GM23338 (cell line): Measurements from ENCODE around the gene RNF40. TPM values are rescaled to one million over a fixed set of nuclear protein-coding genes. Genes with fewer than 3 reads are reported as not detected.
A peak's percentile ranks its signal among the peaks of the same experiment; 100 is the strongest.

ENCODE experiments used
- ATAC-seq: fragments of 200-7000 bp; cut with Tn5 transposase; 3 replicates; pipeline ENCODE4 v1.9.1; 2020
- DNase-seq: peaks from one replicate; pipeline ENCODE4 v3.0.0-alpha.2; 2015; ENCODE audit warnings: low spot score
- H2AFZ ChIP-seq: fragments of 200-600 bp; sonication (generic); 2 replicates; pipeline ENCODE4 v1.8.0; 2016; ENCODE audit warnings: antibody characterized with exemption, mild to moderate bottlenecking, moderate library complexity
- H3F3A ChIP-seq: fragments of 200-600 bp; sonication (generic); replicated peaks from 2 replicates; pipeline ENCODE4 v1.8.0; 2017; ENCODE audit warnings: antibody characterized with exemption, mixed run types, low read depth
- H3K27ac ChIP-seq: fragments of 200-600 bp; sonication (generic); 2 replicates; pipeline ENCODE4 v1.6.1; 2016; ENCODE audit warnings: low read depth
- H3K27me3 ChIP-seq: fragments of 200-600 bp; sonication (generic); 2 replicates; pipeline ENCODE4 v1.8.0; 2016; ENCODE audit warnings: mild to moderate bottlenecking, mixed run types, moderate library complexity; ENCODE audit not compliant: insufficient read depth
- H3K36me3 ChIP-seq: fragments of 200-600 bp; sonication (generic); 2 replicates; pipeline ENCODE4 v1.8.0; 2016; ENCODE audit warnings: mild to moderate bottlenecking; ENCODE audit not compliant: insufficient read depth
- H3K4me1 ChIP-seq: fragments of 200-600 bp; sonication (generic); 2 replicates; pipeline ENCODE4 v1.8.0; 2016; ENCODE audit warnings: mild to moderate bottlenecking, moderate library complexity; ENCODE audit not compliant: insufficient read depth
- H3K4me2 ChIP-seq: fragments of 200-600 bp; sonication (generic); 2 replicates; pipeline ENCODE4 v1.7.1; 2017; ENCODE audit warnings: mixed run types
- H3K4me3 ChIP-seq: fragments of 200-600 bp; sonication (generic); 2 replicates; pipeline ENCODE4 v1.6.1; 2016; ENCODE audit warnings: mixed run types
- H3K79me2 ChIP-seq: fragments of 200-600 bp; sonication (generic); replicated peaks from 2 replicates; pipeline ENCODE4 v1.8.0; 2017; ENCODE audit warnings: mild to moderate bottlenecking; ENCODE audit not compliant: insufficient read depth
- H3K9me2 ChIP-seq: fragments of 200-600 bp; sonication (generic); 2 replicates; pipeline ENCODE4 v1.8.0; 2017; ENCODE audit not compliant: insufficient read depth
- H4K20me1 ChIP-seq: fragments of 200-600 bp; sonication (generic); replicated peaks from 2 replicates; pipeline ENCODE4 v1.8.0; 2017; ENCODE audit warnings: mild to moderate bottlenecking; ENCODE audit not compliant: insufficient read depth
- H3K27ac Mint-ChIP-seq: 2 replicates; pipeline ENCODE4 v1.8.0; 2020; ENCODE audit warnings: inconsistent platforms, mild to moderate bottlenecking, moderate library complexity, mixed read lengths
- H3K27me3 Mint-ChIP-seq: 3 replicates; pipeline ENCODE4 v1.8.0; 2022; ENCODE audit warnings: low read depth, mild to moderate bottlenecking, moderate library complexity, mixed read lengths, inconsistent platforms; ENCODE audit not compliant: insufficient read depth, poor library complexity
- H3K36me3 Mint-ChIP-seq: 3 replicates; pipeline ENCODE4 v1.8.0; 2021; ENCODE audit warnings: low read depth, mild to moderate bottlenecking, inconsistent platforms, moderate library complexity, mixed read lengths
- H3K4me1 Mint-ChIP-seq: 3 replicates; pipeline ENCODE4 v1.8.0; 2020; ENCODE audit warnings: mild to moderate bottlenecking, inconsistent platforms, mixed read lengths
- H3K4me3 Mint-ChIP-seq: 3 replicates; pipeline ENCODE4 v1.8.0; 2021; ENCODE audit warnings: moderate library complexity, mild to moderate bottlenecking, inconsistent platforms, mixed read lengths
- H3K9me3 Mint-ChIP-seq: 3 replicates; pipeline ENCODE4 v1.8.0; 2020; ENCODE audit warnings: moderate library complexity, mild to moderate bottlenecking, inconsistent platforms, mixed read lengths
- CTCF ChIP-seq, 2 experiments: fragments of 200-600 bp in 1 of 2; sonication (generic) in 1 of 2; conservative IDR thresholded peaks; 2 replicates each; pipeline versions ENCODE4 v1.5.1 to v1.6.1; 2016 to 2017; ENCODE audit warnings: antibody characterized with exemption in 2 of 2, low read depth in 2 of 2, mild to moderate bottlenecking in 2 of 2, moderate library complexity in 1 of 2
- ETS1 ChIP-seq: IDR thresholded peaks from 2 replicates; pipeline ENCODE4 v1.6.1; 2016; ENCODE audit warnings: antibody characterized with exemption
- POLR2AphosphoS5 ChIP-seq: IDR thresholded peaks from 2 replicates; pipeline ENCODE4 v1.6.1; 2016; ENCODE audit warnings: antibody characterized with exemption, low read depth
- ZNF462 ChIP-seq: fragments of 250-450 bp; sonication (Bioruptor Pico); IDR thresholded peaks from 2 replicates; pipeline ENCODE4 v1.5.0; 2020; ENCODE audit warnings: mild to moderate bottlenecking, moderate library complexity
- polyA plus RNA-seq: library from polyadenylated mRNA; unstranded; fragments of >200 nt; fragmentation: Nextera tagmentation; extraction: Ambion mirVana; gene quantifications from 2 replicates; pipeline ENCODE4 v1.2.1, GENCODE V29; 2016
- total RNA-seq: library from RNA; depleted of rRNA; stranded (reverse); fragments of >200 nt; shearing (Covaris generic); gene quantifications from 2 replicates; pipeline ENCODE4 v1.2.3, GENCODE V29; 2014

The RNF40 gene
- total and polyA plus RNA-seq, 2 experiments from 2014 or later, result 36.0 to 78.5 TPM

GRCh38 chr16:30797670-30798309, 35.7 kb downstream of the RNF40 start:
- H3K4me1 ChIP-seq, result no peaks in the 10 kb centered on the region
- no peaks in the 10 kb centered on the region for H4K20me1 ChIP-seq
- Mint-ChIP-seq H3K4me1 (peaks cover 4% of the 10 kb centered on the region; the same call in 2 of the 3 replicates), H3K36me3 (no peaks in the 10 kb centered on the region), H3K27me3 (peaks cover 3% of the 10 kb centered on the region), H3K9me3 (no peaks in the 10 kb centered on the region), H3K4me3 (no peak overlapping the region), H3K27ac (no peak overlapping the region)
- no peaks in the 10 kb centered on the region for H3K36me3 ChIP-seq
- no peak overlapping the region for H2AFZ ChIP-seq
- peaks cover 12% of the 10 kb centered on the region for H3K27me3 ChIP-seq
- no peak for TF ChIP-seq ZNF462 (CRISPR knock-in tag)
- TF ChIP-seq CTCF (conservative IDR thresholded peaks at IDR 0.05; ENCODE audit: low read depth in 2 of 2), result peak; percentile 28 to 38; a peak in 3 of 4 replicates
- no peak for TF ChIP-seq POLR2AphosphoS5
- TF ChIP-seq ETS1, result no peak
- H3K79me2 ChIP-seq, result no peaks in the 10 kb centered on the region
- no peak overlapping the region for H3K27ac ChIP-seq
- peak; percentile 87 for ATAC-seq
- H3K9me2 ChIP-seq, result no peaks in the 10 kb centered on the region
- no peak overlapping the region for H3K4me3 ChIP-seq
- no peak for DNase-seq
- no peak overlapping the region for H3K4me2 ChIP-seq
- no peaks in the 10 kb centered on the region for H3F3A ChIP-seq
